Amygdala (tissue), 56 donors: ENCODE results near the gene L3MBTL4.
"Not testable (repeated sequence)": the region's sequence is repeated elsewhere in the genome, so short reads cannot be mapped to it uniquely, and the experiment has no call there.

Experiments used
- DNase-seq, 56 donors: peaks; one replicate each; lab custom pipeline; 2025; lab: John Stamatoyannopoulos, UW

The L3MBTL4 gene

DNA sequence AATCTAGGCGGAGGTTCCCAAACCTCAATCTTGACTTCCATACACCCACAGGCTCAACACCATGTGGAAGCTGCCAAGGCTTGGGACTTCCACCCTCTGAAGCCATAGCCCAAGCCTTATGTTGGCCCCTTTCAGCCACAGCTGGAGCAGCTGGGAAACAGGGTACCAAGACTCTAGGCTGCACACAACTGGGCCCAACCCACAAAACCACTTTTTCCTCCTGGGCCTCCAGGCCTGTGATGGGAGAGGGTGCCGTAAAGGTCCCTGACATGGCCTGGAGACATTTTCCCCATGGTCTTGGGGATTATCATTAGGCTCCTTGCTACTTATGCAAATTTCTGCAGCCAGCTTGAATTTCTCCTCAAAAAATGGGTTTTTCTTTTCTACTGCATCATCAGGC, 279.7 kb downstream of the L3MBTL4 start:
- not testable (repeated sequence) for DNase-seq

DNA sequence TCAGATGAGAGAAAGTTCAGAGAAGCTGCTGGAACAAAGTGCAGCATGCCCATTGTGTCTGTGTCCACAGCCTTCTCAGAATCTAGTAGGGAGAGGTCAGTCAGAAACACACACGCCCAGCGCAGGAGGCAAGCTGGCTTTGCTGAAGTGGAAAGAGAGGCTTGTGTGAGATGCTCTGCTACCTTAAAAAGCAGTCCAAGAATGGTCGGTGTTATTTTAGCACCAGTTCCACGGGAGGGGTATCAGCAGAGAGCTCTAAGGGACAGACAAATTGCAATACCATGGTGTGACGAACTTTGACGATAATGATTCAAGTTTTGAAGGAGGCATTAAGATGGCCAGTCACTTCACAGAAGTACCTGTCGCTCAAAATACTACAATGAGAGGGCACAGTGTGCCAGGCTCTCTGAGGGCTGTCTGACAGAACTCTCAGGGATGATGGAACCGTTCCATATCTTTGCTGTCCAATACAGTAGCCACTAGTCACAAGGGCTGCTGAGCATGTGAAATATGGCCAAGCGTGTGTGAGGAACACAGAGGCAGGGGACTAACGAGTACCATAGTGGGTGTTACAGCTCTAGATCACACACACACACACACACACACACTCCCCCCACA, 281.9 kb downstream of the L3MBTL4 start:
- DNase-seq = no peak

DNA sequence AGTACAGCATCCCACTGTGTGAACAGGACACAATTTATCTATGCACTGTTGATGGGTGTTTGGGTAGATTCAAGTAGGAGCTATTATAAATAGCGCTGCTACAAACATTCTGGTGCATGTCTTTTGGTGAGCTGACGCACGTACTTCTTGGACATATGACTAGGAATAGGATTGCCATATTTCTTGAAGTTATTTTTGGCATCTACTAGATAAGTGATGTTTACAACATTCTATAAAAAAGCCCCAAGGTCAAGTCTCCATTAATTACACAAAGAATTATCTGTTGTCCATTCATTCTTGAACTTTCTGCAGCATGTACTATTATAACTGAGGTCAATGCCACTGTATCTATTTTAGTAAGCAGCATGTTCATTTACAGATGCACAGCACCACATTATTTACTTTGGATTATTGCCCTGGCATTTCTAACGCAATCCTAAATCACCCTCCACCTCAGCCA, 293.9 kb downstream of the L3MBTL4 start:
- DNase-seq = no peak

DNA sequence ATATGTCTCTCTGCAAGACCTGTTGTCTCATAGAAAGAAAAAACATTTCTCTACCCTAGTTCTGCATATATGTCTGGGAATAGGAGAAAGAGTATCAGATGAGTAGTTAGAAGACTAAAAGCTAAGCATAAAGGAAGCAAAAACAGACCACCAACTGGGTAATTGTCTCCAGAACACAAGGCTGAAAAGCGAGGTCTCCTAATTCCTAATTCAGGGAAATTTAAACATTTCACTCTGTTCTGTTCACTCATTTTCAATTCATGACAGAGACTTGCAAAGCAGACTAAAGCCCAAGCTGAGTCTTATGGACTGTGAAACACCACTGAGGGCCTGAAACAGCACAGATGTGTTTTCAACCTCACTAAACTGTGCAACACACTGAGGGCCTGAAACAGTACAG, 294.9 kb downstream of the L3MBTL4 start:
- DNase-seq = no peak

DNA sequence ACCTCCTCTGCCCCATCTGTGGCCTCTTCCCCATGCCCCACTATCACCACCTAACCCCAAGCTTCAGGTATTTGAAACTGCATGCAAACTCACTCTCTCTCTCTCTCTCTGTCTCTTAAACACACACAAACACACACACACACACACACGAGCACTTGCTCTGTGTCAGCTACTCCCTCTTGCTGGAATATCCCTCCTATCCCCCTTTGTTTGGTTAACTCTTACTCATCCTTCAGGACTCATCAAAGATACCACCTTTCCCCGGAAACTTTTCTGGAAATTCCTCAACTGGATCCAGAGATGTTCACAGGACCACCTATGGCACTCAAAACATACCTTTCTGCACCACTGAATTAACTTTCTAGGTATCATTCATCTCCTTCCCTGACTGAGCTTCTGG, 296.6 kb downstream of the L3MBTL4 start:
- no peak for DNase-seq

DNA sequence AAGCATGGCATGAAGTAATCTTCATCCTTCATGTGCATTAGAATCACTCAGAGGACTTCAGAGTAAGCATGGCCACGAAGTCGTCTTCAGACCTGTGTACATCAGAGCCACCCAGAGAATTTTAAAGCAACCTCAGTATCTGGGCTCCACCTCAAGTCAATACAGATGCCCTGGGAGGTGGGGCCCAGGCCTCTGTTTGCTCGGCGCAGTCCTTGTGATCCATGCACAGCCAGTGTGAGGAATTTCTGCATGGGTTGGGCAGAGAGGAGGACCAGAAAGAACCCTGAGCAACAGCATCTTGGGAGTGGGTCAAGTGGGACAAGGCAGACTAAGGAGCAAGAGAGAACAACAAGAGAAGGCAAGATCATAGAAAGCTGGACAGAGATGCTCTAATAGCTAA, 299.0 kb downstream of the L3MBTL4 start:
- DNase-seq = no peak

DNA sequence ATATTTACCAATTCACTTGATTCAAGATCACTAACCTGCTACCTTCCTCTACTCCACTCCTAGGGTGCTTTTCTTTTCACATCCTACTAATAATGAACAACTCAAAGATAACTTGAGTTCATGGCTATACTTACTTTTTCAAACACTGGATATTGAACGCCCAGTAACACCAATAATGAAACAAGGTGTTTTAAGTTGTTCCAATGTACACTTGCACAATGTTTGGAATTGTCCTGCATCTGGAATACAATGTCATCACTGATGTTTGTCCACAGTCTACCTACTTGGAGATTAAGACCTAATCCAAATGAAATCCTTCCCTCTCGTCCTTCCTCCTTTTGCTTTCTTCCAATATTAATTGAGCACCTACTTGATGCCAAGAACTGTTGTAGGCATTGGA, 301.1 kb downstream of the L3MBTL4 start:
- no peak for DNase-seq

DNA sequence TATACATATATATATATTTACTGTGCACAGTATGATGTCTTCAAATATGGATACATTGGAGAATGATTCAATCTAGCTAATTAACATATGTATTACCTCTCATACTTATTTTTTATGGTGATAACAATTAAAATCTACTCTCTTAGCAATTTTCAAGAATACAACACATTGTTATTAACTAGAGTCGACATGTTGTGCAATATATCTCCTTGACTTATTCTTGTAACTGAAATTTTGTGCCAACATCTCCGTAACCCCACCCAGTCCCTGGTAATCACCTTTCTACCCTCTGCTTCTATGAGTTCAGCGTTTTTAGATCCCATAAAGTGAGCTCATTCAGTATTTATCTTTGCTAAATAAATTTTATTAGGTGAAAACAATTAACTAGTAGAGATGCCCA, 303.0 kb downstream of the L3MBTL4 start:
- no peak for DNase-seq

DNA sequence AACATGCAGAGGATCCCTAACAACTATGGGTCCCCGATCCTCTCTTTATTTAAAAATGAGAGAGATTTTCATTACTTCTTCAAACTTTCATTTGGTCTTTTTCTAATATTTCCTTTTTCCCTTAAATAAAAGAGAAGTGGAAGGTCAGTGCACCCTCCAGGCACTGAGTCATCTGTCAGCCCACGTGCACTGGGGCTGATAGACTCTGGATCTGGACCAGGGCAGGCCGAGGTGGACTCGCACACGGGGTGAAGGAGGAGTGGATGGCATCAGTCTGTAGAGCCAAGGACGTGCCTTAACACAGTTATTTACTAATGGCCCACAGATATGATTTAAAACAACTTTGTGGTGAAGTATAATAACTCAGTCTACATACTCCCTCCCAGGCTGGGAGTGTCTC, 305.0 kb downstream of the L3MBTL4 start:
- peak in 3 of 56 donors; percentile 2 to 12 (median 4) for DNase-seq

DNA sequence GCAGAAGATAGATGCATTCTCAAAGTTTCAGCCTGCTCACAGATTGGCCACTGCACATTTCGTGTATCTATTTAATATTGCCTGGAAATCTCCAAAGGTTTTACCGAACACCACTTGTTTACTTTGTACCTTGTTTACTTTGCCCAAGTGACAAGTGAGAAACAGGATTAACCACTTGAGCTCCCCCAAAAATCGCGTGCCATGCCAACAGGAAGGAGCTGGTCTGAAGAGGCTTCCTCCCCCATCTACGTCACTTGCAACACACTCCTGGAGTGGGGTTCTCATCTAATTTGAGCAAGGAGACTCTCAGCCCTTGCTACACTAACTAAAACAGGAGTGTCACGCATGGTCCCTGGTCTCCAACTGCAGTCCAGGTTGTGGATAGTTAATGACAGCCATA, 306.9 kb downstream of the L3MBTL4 start:
- DNase-seq = no peak

DNA sequence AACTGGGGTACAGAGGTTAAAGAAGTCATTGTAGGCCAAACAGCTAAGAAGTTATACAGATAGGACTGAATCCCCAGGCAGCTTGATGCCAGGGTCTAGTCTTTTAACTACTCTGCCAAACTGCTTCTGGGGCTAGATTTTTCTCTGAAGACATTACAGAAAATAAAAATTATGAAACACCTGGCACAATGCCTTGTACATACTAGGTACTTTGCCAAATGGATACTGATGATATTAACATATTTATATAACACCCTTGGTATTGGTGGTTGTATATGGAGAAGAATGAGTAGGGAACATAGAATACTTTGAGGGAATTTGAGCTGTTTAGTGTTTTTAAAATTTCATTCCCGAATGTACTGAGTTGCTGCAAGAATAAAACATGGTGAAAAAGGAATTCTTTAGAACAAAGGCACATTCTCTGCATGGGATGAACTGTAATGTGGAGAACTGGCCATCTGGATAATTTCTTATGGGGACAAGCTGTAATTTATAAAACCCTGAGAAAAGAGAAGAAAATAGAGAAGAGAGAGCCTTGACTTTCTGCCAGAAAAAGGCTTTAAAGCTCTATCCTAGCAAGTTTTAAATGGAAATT, 308.5 kb downstream of the L3MBTL4 start:
- DNase-seq = no peak

DNA sequence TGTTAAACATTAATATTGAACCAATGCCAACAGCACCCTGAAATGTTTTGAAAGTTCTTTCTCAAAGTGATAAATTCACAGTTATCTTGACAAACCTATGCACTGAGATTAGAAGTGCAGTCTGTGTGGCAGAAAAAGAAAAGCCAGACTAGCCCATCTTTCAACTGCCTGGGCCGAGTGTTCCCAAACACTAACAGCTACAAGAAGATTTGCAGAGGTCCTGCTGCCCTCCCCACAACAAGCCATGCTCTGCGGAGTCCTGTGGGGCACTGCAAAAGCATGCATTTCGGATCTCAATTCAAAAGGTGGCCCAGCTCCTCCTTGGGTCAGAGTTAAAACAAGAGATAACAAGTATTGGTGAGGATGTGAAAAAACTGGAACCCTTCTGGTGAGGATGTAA, 311.0 kb downstream of the L3MBTL4 start:
- no peak for DNase-seq

DNA sequence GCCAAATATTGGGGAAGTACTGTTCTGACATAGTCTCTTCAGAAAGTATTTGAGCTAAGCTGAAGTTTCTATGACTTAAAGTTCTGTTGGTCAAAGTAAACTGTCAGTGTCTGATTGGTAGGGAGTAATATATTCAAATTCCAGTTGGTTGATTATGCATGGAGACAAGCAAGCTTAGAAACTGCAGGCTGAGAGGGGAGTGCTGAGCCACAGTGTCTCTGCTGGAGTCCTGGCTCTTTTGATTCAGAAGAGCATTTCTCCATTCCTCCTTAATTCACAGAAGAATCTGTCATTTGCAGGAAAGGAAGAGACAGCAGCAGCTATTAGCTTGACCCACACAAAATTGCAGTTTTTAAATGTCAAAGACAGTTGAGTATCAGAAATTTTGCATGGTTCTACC, 318.0 kb downstream of the L3MBTL4 start:
- DNase-seq = no peak

DNA sequence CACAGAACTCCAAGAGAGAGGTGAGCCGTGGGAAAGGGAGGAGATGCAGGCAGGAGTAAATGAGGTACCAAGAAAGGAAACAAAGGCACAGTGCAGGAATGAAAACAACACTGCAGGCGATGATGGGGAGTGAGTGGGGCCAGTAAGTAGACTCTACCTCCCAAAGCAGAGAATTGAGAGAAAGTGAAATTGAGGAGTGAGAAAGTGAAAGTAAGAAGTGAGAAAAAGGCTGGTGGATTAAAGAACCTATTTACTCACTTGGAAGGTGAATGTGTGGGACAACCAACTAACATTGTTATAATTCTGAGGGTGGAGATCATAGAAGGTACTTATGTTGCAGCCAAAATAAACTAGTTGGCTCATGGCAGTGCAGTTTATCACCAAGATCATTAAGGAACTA, 326.3 kb downstream of the L3MBTL4 start:
- no peak for DNase-seq

DNA sequence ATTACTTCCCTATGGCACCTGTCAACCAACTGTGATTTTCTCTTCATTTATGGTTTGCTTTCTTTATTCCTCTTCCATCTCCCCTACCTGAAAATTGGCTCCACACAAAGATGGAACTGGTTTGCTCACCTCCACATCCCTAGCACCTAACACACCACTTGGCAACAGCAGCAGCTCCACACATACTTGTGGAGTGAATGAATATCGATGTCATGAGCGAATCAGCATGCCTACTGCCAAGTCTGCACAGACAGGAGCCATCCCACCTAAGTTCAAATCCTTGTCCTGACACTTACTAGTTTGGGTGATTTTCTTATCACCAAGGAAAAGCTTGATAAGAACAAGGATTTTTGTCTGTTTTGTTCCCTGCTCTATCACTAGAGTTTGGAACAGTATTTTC, 328.0 kb downstream of the L3MBTL4 start:
- no peak for DNase-seq

DNA sequence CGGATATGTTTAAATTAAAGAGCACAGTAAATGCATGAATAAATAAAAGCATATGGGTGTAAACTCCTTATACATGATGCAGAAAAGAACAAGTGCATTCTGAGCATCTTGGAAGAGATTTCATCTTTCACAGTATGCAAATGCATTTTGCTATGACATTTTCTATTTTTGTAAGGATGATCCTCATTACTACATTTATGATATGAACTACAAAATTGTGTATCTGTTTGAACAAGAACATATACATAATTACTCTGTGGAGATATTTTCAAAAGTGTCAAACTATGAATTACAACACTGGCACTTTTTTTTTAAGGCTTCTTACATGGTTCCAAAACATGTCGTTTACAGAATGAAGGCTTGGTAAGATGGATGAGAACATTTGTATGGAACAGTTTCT, 335.3 kb downstream of the L3MBTL4 start:
- no peak for DNase-seq

DNA sequence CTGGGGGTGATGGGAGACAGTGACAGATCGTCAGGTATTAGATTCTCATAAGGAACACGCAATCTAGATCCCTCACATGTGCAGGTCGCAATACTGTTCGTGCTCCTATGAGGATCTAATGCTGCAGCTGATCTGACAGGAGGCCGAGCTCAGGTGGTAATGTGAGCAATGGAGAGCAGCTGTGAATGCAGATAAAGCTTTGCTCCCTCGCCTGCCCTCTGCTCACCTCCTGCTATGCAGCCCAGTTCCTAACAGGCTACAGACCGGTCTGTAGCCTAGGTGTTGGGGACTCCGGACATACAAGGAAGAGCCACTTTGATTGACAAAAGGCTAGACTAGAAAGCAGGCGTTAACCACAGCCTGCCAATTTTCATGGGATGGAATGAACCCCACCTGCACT, 335.8 kb downstream of the L3MBTL4 start:
- DNase-seq = no peak

DNA sequence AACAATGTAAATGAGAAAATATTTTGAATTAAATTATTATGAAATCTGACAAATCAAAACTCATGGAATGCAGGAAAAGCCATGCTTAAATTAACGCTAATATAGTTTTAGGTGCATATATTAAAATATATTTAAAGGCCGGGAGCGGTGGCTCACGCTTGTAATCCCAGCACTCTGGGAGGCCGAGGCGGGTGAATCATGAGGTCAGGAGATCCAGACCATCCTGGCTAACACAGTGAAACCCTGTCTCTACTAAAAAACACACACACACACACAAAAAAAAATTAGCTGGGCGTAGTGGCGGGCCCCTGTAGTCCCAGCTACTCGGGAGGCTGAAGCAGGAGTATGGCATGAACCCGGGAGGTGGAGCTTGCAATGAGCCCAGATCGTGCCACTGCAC, 342.3 kb downstream of the L3MBTL4 start:
- DNase-seq = not testable (repeated sequence)

DNA sequence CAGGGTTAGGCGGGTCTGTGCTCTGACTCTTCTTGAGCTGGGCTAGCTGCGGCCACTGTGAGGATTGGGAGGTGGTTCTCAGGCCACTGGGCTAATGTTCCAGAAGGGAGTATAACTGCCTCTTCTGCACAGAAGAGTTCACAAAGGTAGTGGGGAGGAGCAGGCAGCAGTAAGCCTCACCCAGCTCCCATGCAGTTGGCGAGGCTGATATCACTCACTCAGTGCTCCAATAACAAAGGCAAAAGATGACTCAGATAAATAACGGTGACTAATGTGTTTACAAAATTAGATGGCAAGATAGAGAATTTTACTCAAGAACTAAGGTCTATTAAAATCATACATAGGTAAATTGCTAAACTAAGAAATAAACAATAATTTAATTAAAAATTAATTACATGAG, 345.2 kb downstream of the L3MBTL4 start:
- no peak for DNase-seq

DNA sequence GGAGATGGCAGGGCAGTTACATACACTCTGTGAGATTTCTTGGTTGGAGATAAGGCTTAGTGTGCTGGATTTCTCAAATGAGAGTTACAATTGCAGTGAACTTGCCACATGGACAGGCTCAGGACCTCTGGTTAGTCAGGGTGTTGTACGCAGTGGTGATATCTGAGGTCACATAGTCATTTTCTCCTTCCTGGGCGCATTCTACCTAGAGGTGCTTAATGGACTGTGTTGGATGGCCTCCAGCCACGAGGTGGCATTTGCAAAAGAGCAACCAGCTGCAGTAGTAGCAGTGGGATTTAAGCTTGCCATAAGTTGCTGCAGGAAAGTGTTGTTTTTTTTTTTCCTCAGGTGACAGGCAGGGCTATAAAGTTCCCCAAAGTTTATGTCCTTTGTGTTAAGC, 345.6 kb downstream of the L3MBTL4 start:
- no peak for DNase-seq

DNA sequence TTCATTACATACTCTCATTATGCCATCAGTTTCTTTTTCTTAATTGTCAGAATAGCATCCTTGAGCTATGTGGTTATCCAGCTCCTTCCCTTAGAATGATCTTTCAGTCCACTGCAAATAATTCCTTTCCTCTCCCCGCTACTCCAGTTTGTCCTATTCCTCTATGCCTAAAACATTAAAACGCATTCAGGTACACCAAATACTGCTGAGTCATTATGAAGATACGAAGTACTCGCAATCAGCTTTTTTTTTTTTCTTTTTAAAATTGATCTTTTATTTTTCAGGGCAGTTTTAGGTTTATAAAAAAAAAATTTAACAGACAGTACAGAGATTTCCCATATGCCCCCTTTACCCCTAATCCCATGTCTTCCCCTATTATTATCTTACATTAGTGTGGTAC, 354.6 kb downstream of the L3MBTL4 start:
- no peak for DNase-seq

DNA sequence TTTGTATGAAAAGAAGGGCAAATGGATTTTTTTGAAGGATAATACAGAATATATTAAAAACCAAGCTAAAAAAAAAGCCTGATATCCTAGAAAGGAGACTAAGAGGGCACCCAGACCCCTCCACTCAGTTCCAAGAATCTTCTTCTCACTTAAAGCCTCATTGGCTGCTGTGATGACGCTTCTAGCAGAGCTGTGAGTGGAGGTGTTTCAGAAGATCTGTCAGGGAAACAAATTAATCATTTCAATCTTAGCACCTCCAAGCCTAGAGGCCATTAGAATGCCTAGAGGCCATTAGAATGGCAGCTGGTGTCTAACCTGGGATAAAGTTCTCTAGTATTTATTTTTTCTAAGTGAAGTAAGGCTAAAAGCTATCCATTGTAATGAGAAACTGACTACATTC, 355.2 kb downstream of the L3MBTL4 start:
- no peak for DNase-seq

DNA sequence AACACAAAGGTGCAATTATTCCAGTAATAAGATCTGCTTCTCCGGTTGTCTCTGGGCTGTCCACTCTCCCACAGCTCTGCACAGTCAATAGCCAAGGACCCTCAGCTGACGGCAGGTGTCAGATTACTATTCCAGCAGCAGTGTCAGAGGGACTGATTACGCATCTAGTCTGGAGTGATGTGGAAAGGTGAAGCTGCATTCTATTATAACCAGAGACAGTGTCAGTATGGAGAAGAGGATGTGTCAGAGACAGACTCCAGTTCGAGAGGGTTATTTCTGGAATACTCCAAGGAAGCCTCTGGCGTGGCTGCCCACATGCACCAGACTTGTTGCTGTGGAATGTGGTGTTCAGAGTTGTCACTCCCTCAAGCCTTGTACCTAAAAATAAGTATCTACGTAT, 355.8 kb downstream of the L3MBTL4 start:
- peak in 2 of 56 donors; percentile 10 for DNase-seq
